Measurements from ENCODE around the gene PITX1.

Gene PITX1

DNA sequence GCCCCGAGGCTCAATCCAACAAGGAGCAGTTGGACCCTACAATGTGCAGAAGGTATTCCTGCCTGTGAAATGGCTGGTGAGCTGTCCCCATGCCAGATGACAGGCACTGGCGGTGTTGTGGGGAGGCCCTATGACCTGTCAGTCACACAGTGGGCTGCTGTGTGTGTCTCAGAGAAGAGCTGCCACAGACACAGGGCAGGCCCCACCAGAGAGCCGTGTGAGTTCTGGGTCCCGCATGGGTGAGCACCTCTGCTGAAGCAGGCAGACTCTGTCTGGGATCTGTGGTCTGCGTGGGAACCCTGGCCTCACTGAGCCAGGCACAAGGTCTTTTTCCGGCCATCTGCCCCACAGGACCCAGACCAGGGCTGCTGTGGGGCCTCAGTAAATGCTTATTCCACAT lies 37.3 kb upstream of the PITX1 start:
- H3K27ac ChIP-seq (ENCODE audit: low read length): no peak overlapping the region
- H3K36me3 ChIP-seq (ENCODE audit: control insufficient read depth, insufficient read depth, low read length): no peaks in the 10 kb centered on the region
- no CpG with 5 or more reads among the region's 6 CpGs for WGBS (ENCODE audit: insufficient coverage, insufficient read length)
- no peak for DNase-seq (ENCODE audit: low read depth, low spot score)
- H3K9me3 ChIP-seq (ENCODE audit: control insufficient read depth, insufficient read depth, low read length): no peaks in the 10 kb centered on the region
- H3K4me3 ChIP-seq (ENCODE audit: low read length): no peak overlapping the region
- peaks cover 3% of the 10 kb centered on the region for H3K4me1 ChIP-seq (ENCODE audit: control insufficient read depth, insufficient read depth, low read length)
- peaks cover 3% of the 10 kb centered on the region; the same call in 1 of the 2 replicates for H3K27me3 ChIP-seq (ENCODE audit: control insufficient read depth, insufficient read depth, low read length)

DNA sequence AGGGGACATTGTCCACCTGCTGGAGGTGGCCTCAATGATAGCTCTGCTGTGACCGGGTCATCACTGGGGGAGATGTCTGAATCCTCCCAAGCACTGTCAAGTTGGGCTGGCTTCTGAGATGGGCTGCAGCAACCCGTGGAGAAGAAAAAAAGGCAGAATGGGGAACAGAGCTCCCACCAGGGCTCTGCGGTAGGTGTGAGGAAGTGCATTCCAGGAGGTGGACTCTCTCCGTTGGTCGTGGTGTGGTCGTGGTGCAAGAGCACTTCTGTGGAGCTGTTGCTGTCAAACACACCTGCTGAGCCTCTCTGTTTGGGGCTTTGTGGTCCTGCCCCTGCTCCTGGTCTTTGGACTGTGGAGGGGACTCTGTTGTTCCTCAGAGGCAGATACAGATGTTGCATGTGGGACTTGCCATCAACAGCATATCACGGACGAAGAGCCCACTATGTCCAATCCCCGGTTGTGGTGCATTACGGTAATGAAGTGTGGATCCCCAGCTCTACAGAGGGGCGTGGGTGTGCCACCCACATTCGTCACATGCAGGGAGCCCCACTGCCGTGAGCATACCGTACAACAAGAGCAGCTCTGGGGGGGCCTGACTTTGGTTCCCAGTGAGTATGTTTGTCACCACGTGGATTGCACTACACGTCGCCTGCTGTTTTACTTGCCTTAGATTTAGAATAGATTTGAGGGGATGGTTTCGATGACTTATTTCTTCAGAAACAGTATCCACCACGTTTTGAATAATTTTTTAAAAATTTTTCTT lies 36.0 kb upstream of the PITX1 start:
- no peak overlapping the region for H3K4me3 ChIP-seq (ENCODE audit: low read length)
- peaks cover 3% of the 10 kb centered on the region for H3K4me1 ChIP-seq (ENCODE audit: control insufficient read depth, insufficient read depth, low read length)
- no peaks in the 10 kb centered on the region for H3K36me3 ChIP-seq (ENCODE audit: control insufficient read depth, insufficient read depth, low read length)
- no peaks in the 10 kb centered on the region for H3K9me3 ChIP-seq (ENCODE audit: control insufficient read depth, insufficient read depth, low read length)
- DNase-seq (ENCODE audit: low read depth, low spot score): no peak
- H3K27me3 ChIP-seq (ENCODE audit: control insufficient read depth, insufficient read depth, low read length): peaks cover 3% of the 10 kb centered on the region; the same call in 1 of the 2 replicates
- H3K27ac ChIP-seq (ENCODE audit: low read length): no peak overlapping the region
- no CpG with 5 or more reads among the region's 19 CpGs for WGBS (ENCODE audit: insufficient coverage, insufficient read length)

- Histone ChIP-seq H3K27me3 (ENCODE audit: control insufficient read depth, insufficient read depth, low read length) (peaks cover 3% of the 10 kb centered on the region; the same call in 1 of the 2 replicates), H3K9me3 (ENCODE audit: control insufficient read depth, insufficient read depth, low read length) (no peaks in the 10 kb centered on the region), H3K4me1 (ENCODE audit: control insufficient read depth, insufficient read depth, low read length) (peaks cover 3% of the 10 kb centered on the region), H3K4me3 (ENCODE audit: low read length) (no peak overlapping the region), H3K27ac (ENCODE audit: low read length) (no peak overlapping the region), H3K36me3 (ENCODE audit: control insufficient read depth, insufficient read depth, low read length) (no peaks in the 10 kb centered on the region)
- no CpG with 5 or more reads among the region's 15 CpGs for WGBS (ENCODE audit: insufficient coverage, insufficient read length)
- DNase-seq (ENCODE audit: low read depth, low spot score): no peak
Measured at GRCh38 chr5:135069016-135069770, 35.2 kb upstream of the PITX1 start.

GRCh38 chr5:135067587-135067986 lies 33.6 kb upstream of the PITX1 start:
- no peaks in the 10 kb centered on the region for H3K36me3 ChIP-seq (ENCODE audit: control insufficient read depth, insufficient read depth, low read length)
- DNase-seq (ENCODE audit: low read depth, low spot score): no peak
- no peak overlapping the region for H3K27ac ChIP-seq (ENCODE audit: low read length)
- no peaks in the 10 kb centered on the region; the same call in none of the 2 replicates for H3K4me1 ChIP-seq (ENCODE audit: control insufficient read depth, insufficient read depth, low read length)
- H3K27me3 ChIP-seq (ENCODE audit: control insufficient read depth, insufficient read depth, low read length): no peaks in the 10 kb centered on the region; the same call in 1 of the 2 replicates
- WGBS (ENCODE audit: insufficient coverage, insufficient read length): no CpG with 5 or more reads among the region's 9 CpGs
- H3K4me3 ChIP-seq (ENCODE audit: low read length): no peak overlapping the region
- no peaks in the 10 kb centered on the region for H3K9me3 ChIP-seq (ENCODE audit: control insufficient read depth, insufficient read depth, low read length)

DNA sequence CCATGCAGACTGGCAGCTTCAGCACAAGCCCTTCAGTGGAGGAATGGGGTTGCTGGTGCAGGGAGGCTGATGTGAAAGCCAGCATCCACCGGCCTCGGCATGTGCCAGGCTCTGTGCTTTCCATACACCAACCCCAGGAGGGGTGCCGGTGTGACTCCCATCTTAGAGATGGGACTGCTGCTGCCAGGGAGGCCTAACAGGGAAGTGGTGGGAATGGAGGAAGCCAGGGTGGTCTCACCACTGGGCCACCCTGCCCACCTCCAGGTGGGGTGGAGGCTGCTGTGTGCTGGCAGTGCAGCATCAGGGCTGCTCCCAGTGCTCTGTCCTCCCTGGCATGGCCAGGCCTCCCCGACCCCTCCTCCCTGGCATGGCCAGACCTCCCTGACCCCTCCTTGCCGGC lies 32.8 kb upstream of the PITX1 start:
- H3K27me3 ChIP-seq (ENCODE audit: control insufficient read depth, insufficient read depth, low read length): no peaks in the 10 kb centered on the region; the same call in 1 of the 2 replicates

GRCh38 chr5:135065306-135066265 lies 31.6 kb upstream of the PITX1 start:
- Histone ChIP-seq H3K27ac (ENCODE audit: low read length) (no peak overlapping the region), H3K9me3 (ENCODE audit: control insufficient read depth, insufficient read depth, low read length) (no peaks in the 10 kb centered on the region), H3K4me1 (ENCODE audit: control insufficient read depth, insufficient read depth, low read length) (no peaks in the 10 kb centered on the region; the same call in 1 of the 2 replicates), H3K27me3 (ENCODE audit: control insufficient read depth, insufficient read depth, low read length) (no peaks in the 10 kb centered on the region; the same call in 1 of the 2 replicates), H3K36me3 (ENCODE audit: control insufficient read depth, insufficient read depth, low read length) (no peaks in the 10 kb centered on the region), H3K4me3 (ENCODE audit: low read length) (no peak overlapping the region)
- WGBS (ENCODE audit: insufficient coverage, insufficient read length): no CpG with 5 or more reads among the region's 16 CpGs
- no peak for DNase-seq (ENCODE audit: low read depth, low spot score)

More for the DNA sequence above, 32.8 kb upstream of the PITX1 start:
- DNase-seq (ENCODE audit: low read depth, low spot score): no peak
- H3K36me3 ChIP-seq (ENCODE audit: control insufficient read depth, insufficient read depth, low read length): no peaks in the 10 kb centered on the region
- no CpG with 5 or more reads among the region's 5 CpGs for WGBS (ENCODE audit: insufficient coverage, insufficient read length)
- no peak overlapping the region for H3K4me3 ChIP-seq (ENCODE audit: low read length)
- no peaks in the 10 kb centered on the region; the same call in 1 of the 2 replicates for H3K4me1 ChIP-seq (ENCODE audit: control insufficient read depth, insufficient read depth, low read length)
- no peaks in the 10 kb centered on the region for H3K9me3 ChIP-seq (ENCODE audit: control insufficient read depth, insufficient read depth, low read length)
- no peak overlapping the region for H3K27ac ChIP-seq (ENCODE audit: low read length)

GRCh38 chr5:135064235-135064570 lies 30.2 kb upstream of the PITX1 start:
- H3K4me1 ChIP-seq (ENCODE audit: control insufficient read depth, insufficient read depth, low read length): no peaks in the 10 kb centered on the region; the same call in 1 of the 2 replicates
- no CpG with 5 or more reads among the region's 4 CpGs for WGBS (ENCODE audit: insufficient coverage, insufficient read length)
- H3K4me3 ChIP-seq (ENCODE audit: low read length): no peak overlapping the region
- no peaks in the 10 kb centered on the region for H3K36me3 ChIP-seq (ENCODE audit: control insufficient read depth, insufficient read depth, low read length)
- no peak overlapping the region for H3K27ac ChIP-seq (ENCODE audit: low read length)
- H3K9me3 ChIP-seq (ENCODE audit: control insufficient read depth, insufficient read depth, low read length): no peaks in the 10 kb centered on the region
- H3K27me3 ChIP-seq (ENCODE audit: control insufficient read depth, insufficient read depth, low read length): no peaks in the 10 kb centered on the region
- no peak for DNase-seq (ENCODE audit: low read depth, low spot score)

- no peaks in the 10 kb centered on the region for H3K36me3 ChIP-seq (ENCODE audit: control insufficient read depth, insufficient read depth, low read length)
- no peak overlapping the region for H3K27ac ChIP-seq (ENCODE audit: low read length)
- H3K27me3 ChIP-seq (ENCODE audit: control insufficient read depth, insufficient read depth, low read length): no peaks in the 10 kb centered on the region
- no peak for DNase-seq (ENCODE audit: low read depth, low spot score)
- no CpG with 5 or more reads among the region's 14 CpGs for WGBS (ENCODE audit: insufficient coverage, insufficient read length)
- no peaks in the 10 kb centered on the region; the same call in 1 of the 2 replicates for H3K4me1 ChIP-seq (ENCODE audit: control insufficient read depth, insufficient read depth, low read length)
- H3K4me3 ChIP-seq (ENCODE audit: low read length): no peak overlapping the region
- H3K9me3 ChIP-seq (ENCODE audit: control insufficient read depth, insufficient read depth, low read length): no peaks in the 10 kb centered on the region
Measured at GRCh38 chr5:135063511-135064234, 29.6 kb upstream of the PITX1 start.

DNA sequence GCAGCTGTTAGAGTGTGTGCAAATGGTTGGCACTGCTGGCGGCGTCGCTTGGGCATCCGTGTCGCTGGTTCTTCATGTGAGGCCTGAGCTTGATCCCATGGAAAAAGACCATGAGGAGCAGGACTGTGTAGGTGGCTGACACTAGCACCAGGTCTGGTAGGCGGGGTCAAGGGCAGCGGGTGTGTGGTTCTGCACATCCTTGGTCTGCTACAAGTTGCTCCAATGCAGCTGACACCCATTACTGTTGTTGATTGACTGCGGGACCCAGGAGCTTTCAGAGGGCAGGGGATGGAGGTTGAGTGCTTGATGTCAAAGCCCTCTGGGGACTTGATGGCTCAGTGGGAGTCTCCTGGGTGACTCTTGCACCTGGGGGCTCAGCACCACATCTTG lies 29.0 kb upstream of the PITX1 start:
- Histone ChIP-seq H3K4me1 (ENCODE audit: control insufficient read depth, insufficient read depth, low read length) (no peaks in the 10 kb centered on the region; the same call in 1 of the 2 replicates), H3K9me3 (ENCODE audit: control insufficient read depth, insufficient read depth, low read length) (no peaks in the 10 kb centered on the region), H3K27ac (ENCODE audit: low read length) (no peak overlapping the region), H3K36me3 (ENCODE audit: control insufficient read depth, insufficient read depth, low read length) (no peaks in the 10 kb centered on the region), H3K27me3 (ENCODE audit: control insufficient read depth, insufficient read depth, low read length) (no peaks in the 10 kb centered on the region), H3K4me3 (ENCODE audit: low read length) (no peak overlapping the region)
- no CpG with 5 or more reads among the region's 8 CpGs for WGBS (ENCODE audit: insufficient coverage, insufficient read length)
- no peak for DNase-seq (ENCODE audit: low read depth, low spot score)

Data from iPS DF 6.9 (cell line).